GM23338 (cell line): ENCODE results near the gene FOXP1. TPM values are rescaled to one million over a fixed set of nuclear protein-coding genes. Genes with fewer than 3 reads are reported as not detected.

Experiments used
- ATAC-seq: fragments of 200-7000 bp; cut with Tn5 transposase; 3 replicates; pipeline ENCODE4 v1.9.1; 2020
- DNase-seq: peaks from one replicate; pipeline ENCODE4 v3.0.0-alpha.2; 2015; ENCODE audit warnings: low spot score
- H2AFZ ChIP-seq: fragments of 200-600 bp; sonication (generic); 2 replicates; pipeline ENCODE4 v1.8.0; 2016; ENCODE audit warnings: antibody characterized with exemption, mild to moderate bottlenecking, moderate library complexity
- H3F3A ChIP-seq: fragments of 200-600 bp; sonication (generic); replicated peaks from 2 replicates; pipeline ENCODE4 v1.8.0; 2017; ENCODE audit warnings: antibody characterized with exemption, mixed run types, low read depth
- H3K27ac ChIP-seq: fragments of 200-600 bp; sonication (generic); 2 replicates; pipeline ENCODE4 v1.6.1; 2016; ENCODE audit warnings: low read depth
- H3K27me3 ChIP-seq: fragments of 200-600 bp; sonication (generic); 2 replicates; pipeline ENCODE4 v1.8.0; 2016; ENCODE audit warnings: mild to moderate bottlenecking, mixed run types, moderate library complexity; ENCODE audit not compliant: insufficient read depth
- H3K36me3 ChIP-seq: fragments of 200-600 bp; sonication (generic); 2 replicates; pipeline ENCODE4 v1.8.0; 2016; ENCODE audit warnings: mild to moderate bottlenecking; ENCODE audit not compliant: insufficient read depth
- H3K4me1 ChIP-seq: fragments of 200-600 bp; sonication (generic); 2 replicates; pipeline ENCODE4 v1.8.0; 2016; ENCODE audit warnings: mild to moderate bottlenecking, moderate library complexity; ENCODE audit not compliant: insufficient read depth
- H3K4me2 ChIP-seq: fragments of 200-600 bp; sonication (generic); 2 replicates; pipeline ENCODE4 v1.7.1; 2017; ENCODE audit warnings: mixed run types
- H3K4me3 ChIP-seq: fragments of 200-600 bp; sonication (generic); 2 replicates; pipeline ENCODE4 v1.6.1; 2016; ENCODE audit warnings: mixed run types
- H3K79me2 ChIP-seq: fragments of 200-600 bp; sonication (generic); replicated peaks from 2 replicates; pipeline ENCODE4 v1.8.0; 2017; ENCODE audit warnings: mild to moderate bottlenecking; ENCODE audit not compliant: insufficient read depth
- H3K9me2 ChIP-seq: fragments of 200-600 bp; sonication (generic); 2 replicates; pipeline ENCODE4 v1.8.0; 2017; ENCODE audit not compliant: insufficient read depth
- H4K20me1 ChIP-seq: fragments of 200-600 bp; sonication (generic); replicated peaks from 2 replicates; pipeline ENCODE4 v1.8.0; 2017; ENCODE audit warnings: mild to moderate bottlenecking; ENCODE audit not compliant: insufficient read depth
- H3K27ac Mint-ChIP-seq: 2 replicates; pipeline ENCODE4 v1.8.0; 2020; ENCODE audit warnings: inconsistent platforms, mild to moderate bottlenecking, moderate library complexity, mixed read lengths
- H3K27me3 Mint-ChIP-seq: 3 replicates; pipeline ENCODE4 v1.8.0; 2022; ENCODE audit warnings: low read depth, mild to moderate bottlenecking, moderate library complexity, mixed read lengths, inconsistent platforms; ENCODE audit not compliant: insufficient read depth, poor library complexity
- H3K36me3 Mint-ChIP-seq: 3 replicates; pipeline ENCODE4 v1.8.0; 2021; ENCODE audit warnings: low read depth, mild to moderate bottlenecking, inconsistent platforms, moderate library complexity, mixed read lengths
- H3K4me1 Mint-ChIP-seq: 3 replicates; pipeline ENCODE4 v1.8.0; 2020; ENCODE audit warnings: mild to moderate bottlenecking, inconsistent platforms, mixed read lengths
- H3K4me3 Mint-ChIP-seq: 3 replicates; pipeline ENCODE4 v1.8.0; 2021; ENCODE audit warnings: moderate library complexity, mild to moderate bottlenecking, inconsistent platforms, mixed read lengths
- H3K9me3 Mint-ChIP-seq: 3 replicates; pipeline ENCODE4 v1.8.0; 2020; ENCODE audit warnings: moderate library complexity, mild to moderate bottlenecking, inconsistent platforms, mixed read lengths
- CREB1 ChIP-seq: fragments of 250-450 bp; sonication (Bioruptor Pico); IDR thresholded peaks from 2 replicates; pipeline ENCODE4 v1.5.0; 2020; ENCODE audit warnings: low read depth, mild to moderate bottlenecking, moderate library complexity
- EZH2 ChIP-seq: fragments of 200-600 bp; sonication (generic); IDR thresholded peaks from one replicate; pipeline ENCODE4 v1.8.0; 2017; ENCODE audit warnings: antibody characterized with exemption, mild to moderate bottlenecking, low read depth; ENCODE audit not compliant: unreplicated experiment
- EZH2phosphoT487 ChIP-seq: fragments of 200-600 bp; sonication (generic); IDR thresholded peaks from one replicate; pipeline ENCODE4 v1.8.1; 2018; ENCODE audit warnings: antibody characterized with exemption; ENCODE audit not compliant: unreplicated experiment
- JUNB ChIP-seq: IDR thresholded peaks from one replicate; pipeline ENCODE4 v1.6.1; 2016; ENCODE audit warnings: antibody characterized with exemption; ENCODE audit not compliant: unreplicated experiment
- NANOG ChIP-seq: IDR thresholded peaks from 2 replicates; pipeline ENCODE4 v1.6.1; 2016; ENCODE audit warnings: antibody characterized with exemption, borderline replicate concordance
- POLR2AphosphoS5 ChIP-seq: IDR thresholded peaks from 2 replicates; pipeline ENCODE4 v1.6.1; 2016; ENCODE audit warnings: antibody characterized with exemption, low read depth
- REST ChIP-seq: IDR thresholded peaks from one replicate; pipeline ENCODE4 v1.6.1; 2018; ENCODE audit warnings: antibody characterized with exemption; ENCODE audit not compliant: unreplicated experiment
- STAT1 ChIP-seq: IDR thresholded peaks from one replicate; pipeline ENCODE4 v1.6.1; 2016; ENCODE audit warnings: antibody characterized with exemption; ENCODE audit not compliant: unreplicated experiment
- ZNF114 ChIP-seq: fragments of 250-450 bp; sonication (Bioruptor Pico); IDR thresholded peaks from 2 replicates; pipeline ENCODE4 v1.5.0; 2020; ENCODE audit warnings: mild to moderate bottlenecking, moderate library complexity
- ZNF331 ChIP-seq: fragments of 250-450 bp; sonication (Bioruptor Pico); IDR thresholded peaks from 2 replicates; pipeline ENCODE4 v1.5.0; 2020; ENCODE audit warnings: low read depth, mild to moderate bottlenecking, moderate library complexity
- ZNF462 ChIP-seq: fragments of 250-450 bp; sonication (Bioruptor Pico); IDR thresholded peaks from 2 replicates; pipeline ENCODE4 v1.5.0; 2020; ENCODE audit warnings: mild to moderate bottlenecking, moderate library complexity
- polyA plus RNA-seq: library from polyadenylated mRNA; unstranded; fragments of >200 nt; fragmentation: Nextera tagmentation; extraction: Ambion mirVana; gene quantifications from 2 replicates; pipeline ENCODE4 v1.2.1, GENCODE V29; 2016
- total RNA-seq: library from RNA; depleted of rRNA; stranded (reverse); fragments of >200 nt; shearing (Covaris generic); gene quantifications from 2 replicates; pipeline ENCODE4 v1.2.3, GENCODE V29; 2014
- TF ChIP-seq, protein P1 (sequence below), 2 experiments: fragments of 200-600 bp in 1 of 2; sonication (generic) in 1 of 2; conservative IDR thresholded peaks; 2 replicates each; pipeline versions ENCODE4 v1.5.1 to v1.6.1; 2016 to 2017; ENCODE audit warnings: antibody characterized with exemption in 2 of 2, low read depth in 2 of 2, mild to moderate bottlenecking in 2 of 2, moderate library complexity in 1 of 2
- TF ChIP-seq, protein P2 (sequence below): IDR thresholded peaks from 2 replicates; pipeline ENCODE4 v1.6.1; 2016; ENCODE audit warnings: antibody characterized with exemption

FOXP1 gene
- total and polyA plus RNA-seq, 2 experiments from 2014 or later, result 32.9 to 35.5 TPM

- DNase-seq, result no peak
- peaks cover 40% of the 10 kb centered on the region for H3K4me1 ChIP-seq
- H3K27me3 ChIP-seq, result no peaks in the 10 kb centered on the region
- Mint-ChIP-seq H3K36me3 (no peaks in the 10 kb centered on the region), H3K4me3 (no peak overlapping the region), H3K27me3 (no peaks in the 10 kb centered on the region), H3K27ac (no peak overlapping the region), H3K4me1 (peaks cover 57% of the 10 kb centered on the region), H3K9me3 (no peaks in the 10 kb centered on the region)
- no peak for TF ChIP-seq REST
- TF ChIP-seq, protein P1, sequence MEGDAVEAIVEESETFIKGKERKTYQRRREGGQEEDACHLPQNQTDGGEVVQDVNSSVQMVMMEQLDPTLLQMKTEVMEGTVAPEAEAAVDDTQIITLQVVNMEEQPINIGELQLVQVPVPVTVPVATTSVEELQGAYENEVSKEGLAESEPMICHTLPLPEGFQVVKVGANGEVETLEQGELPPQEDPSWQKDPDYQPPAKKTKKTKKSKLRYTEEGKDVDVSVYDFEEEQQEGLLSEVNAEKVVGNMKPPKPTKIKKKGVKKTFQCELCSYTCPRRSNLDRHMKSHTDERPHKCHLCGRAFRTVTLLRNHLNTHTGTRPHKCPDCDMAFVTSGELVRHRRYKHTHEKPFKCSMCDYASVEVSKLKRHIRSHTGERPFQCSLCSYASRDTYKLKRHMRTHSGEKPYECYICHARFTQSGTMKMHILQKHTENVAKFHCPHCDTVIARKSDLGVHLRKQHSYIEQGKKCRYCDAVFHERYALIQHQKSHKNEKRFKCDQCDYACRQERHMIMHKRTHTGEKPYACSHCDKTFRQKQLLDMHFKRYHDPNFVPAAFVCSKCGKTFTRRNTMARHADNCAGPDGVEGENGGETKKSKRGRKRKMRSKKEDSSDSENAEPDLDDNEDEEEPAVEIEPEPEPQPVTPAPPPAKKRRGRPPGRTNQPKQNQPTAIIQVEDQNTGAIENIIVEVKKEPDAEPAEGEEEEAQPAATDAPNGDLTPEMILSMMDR (conservative IDR thresholded peaks at IDR 0.05; ENCODE audit: low read depth in 2 of 2), result no peak
- no peak for TF ChIP-seq EZH2
- no peak for TF ChIP-seq EZH2phosphoT487
- no peak for TF ChIP-seq JUNB
- TF ChIP-seq, protein P2, sequence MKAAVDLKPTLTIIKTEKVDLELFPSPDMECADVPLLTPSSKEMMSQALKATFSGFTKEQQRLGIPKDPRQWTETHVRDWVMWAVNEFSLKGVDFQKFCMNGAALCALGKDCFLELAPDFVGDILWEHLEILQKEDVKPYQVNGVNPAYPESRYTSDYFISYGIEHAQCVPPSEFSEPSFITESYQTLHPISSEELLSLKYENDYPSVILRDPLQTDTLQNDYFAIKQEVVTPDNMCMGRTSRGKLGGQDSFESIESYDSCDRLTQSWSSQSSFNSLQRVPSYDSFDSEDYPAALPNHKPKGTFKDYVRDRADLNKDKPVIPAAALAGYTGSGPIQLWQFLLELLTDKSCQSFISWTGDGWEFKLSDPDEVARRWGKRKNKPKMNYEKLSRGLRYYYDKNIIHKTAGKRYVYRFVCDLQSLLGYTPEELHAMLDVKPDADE, result no peak
- TF ChIP-seq STAT1, result no peak
- no peak for TF ChIP-seq ZNF114 (CRISPR knock-in tag)
- TF ChIP-seq NANOG, result no peak
- no peak for TF ChIP-seq POLR2AphosphoS5
- no peak for TF ChIP-seq CREB1 (CRISPR knock-in tag)
- no peak for TF ChIP-seq ZNF331 (CRISPR knock-in tag)
- no peak for TF ChIP-seq ZNF462 (CRISPR knock-in tag)
- H3K4me3 ChIP-seq, result no peak overlapping the region
- 0 out of 2 replicates have a peak overlapping the region, but pooled peaks have one; percentile 2 for H3K27ac ChIP-seq
- no peaks in the 10 kb centered on the region for H3K9me2 ChIP-seq
- H3K79me2 ChIP-seq, result no peaks in the 10 kb centered on the region
- H4K20me1 ChIP-seq, result no peaks in the 10 kb centered on the region
- ATAC-seq, result no peak
- no peak overlapping the region for H3K4me2 ChIP-seq
- no peak overlapping the region for H2AFZ ChIP-seq
- no peaks in the 10 kb centered on the region for H3K36me3 ChIP-seq
- no peaks in the 10 kb centered on the region for H3F3A ChIP-seq
Measured at GRCh38 chr3:71172189-71172588, 411.3 kb downstream of the FOXP1 start.
